AG09309 (cell line): Measurements from ENCODE around the gene KRTAP27-1.

Experiments
- DNase-seq: peaks from one replicate; pipeline ENCODE4 v3.0.0-alpha.2; 2010; ENCODE audit warnings: low read depth
- H3K4me3 ChIP-seq: 2 replicates; pipeline ENCODE4 v1.5.1; 2011; ENCODE audit warnings: mild to moderate bottlenecking, low read depth, low read length, moderate library complexity; ENCODE audit not compliant: control insufficient read depth
- CTCF ChIP-seq: IDR thresholded peaks from 2 replicates; pipeline ENCODE4 v1.5.1; 2011; ENCODE audit warnings: mild to moderate bottlenecking, low read depth, low read length, inconsistent platforms; ENCODE audit not compliant: insufficient read depth, control insufficient read depth; ENCODE audit errors: missing control alignments

KRTAP27-1 gene

GRCh38 chr21:30337276-30337744 is at the start of gene KRTAP27-1:
TSS of gene KRTAP27-1 (minus strand) at chr21:30337694. CDS start at chr21:30337668, 26 bp downstream.
- no peak for DNase-seq
- no peak within 1 kb of the TSS for H3K4me3 ChIP-seq
- no peak for TF ChIP-seq CTCF

GRCh38 chr21:30382201-30382600 is 44.7 kb upstream of the KRTAP27-1 start:
- no peak overlapping the region for H3K4me3 ChIP-seq
- TF ChIP-seq CTCF: no peak

GRCh38 chr21:30372139-30372770 is 34.8 kb upstream of the KRTAP27-1 start, which contains the start of gene KRTAP13-2:
TSS of gene KRTAP13-2 (minus strand) at chr21:30372271. CDS start at chr21:30372213, 58 bp downstream.
- DNase-seq: no peak
- no peak for TF ChIP-seq CTCF
- H3K4me3 ChIP-seq: no peak within 1 kb of the TSS

More at GRCh38 chr21:30382201-30382600, 44.7 kb upstream of the KRTAP27-1 start:
- DNase-seq: no peak

GRCh38 chr21:30355906-30356305 is 18.4 kb upstream of the KRTAP27-1 start:
- H3K4me3 ChIP-seq: no peak overlapping the region
- no peak for DNase-seq
- TF ChIP-seq CTCF: no peak

- no peak overlapping the region for H3K4me3 ChIP-seq
- TF ChIP-seq CTCF: no peak
- DNase-seq: no peak
Measured at GRCh38 chr21:30354308-30355005, 17.0 kb upstream of the KRTAP27-1 start.

GRCh38 chr21:30351534-30351933 is 14.0 kb upstream of the KRTAP27-1 start:
- DNase-seq: no peak
- TF ChIP-seq CTCF: no peak
- H3K4me3 ChIP-seq: no peak overlapping the region
